ENCODE results near the gene SLC12A5. TPM values are rescaled to one million over a fixed set of nuclear protein-coding genes. Genes with fewer than 3 reads are reported as not detected.
A peak's percentile ranks its signal among the peaks of the same experiment; 100 is the strongest.

Gene SLC12A5
- total RNA-seq, 1 donor from 2014 or later: 10.4 TPM

GRCh38 chr20:46022411-46023147 lies 6.4 kb upstream of the SLC12A5 start:
- peaks cover 17% of the 10 kb centered on the region for H3K27me3 Mint-ChIP-seq (ENCODE audit: unreplicated experiment)
- TF ChIP-seq CTCF (IDR thresholded peaks at IDR 0.05; ENCODE audit: partially characterized antibody, unreplicated experiment): peak; percentile 75
- H3K27ac Mint-ChIP-seq (ENCODE audit: unreplicated experiment): no peak overlapping the region
- peaks cover 9% of the 10 kb centered on the region for H3K9me3 Mint-ChIP-seq (ENCODE audit: unreplicated experiment)
- peaks cover 19% of the 10 kb centered on the region for H3K4me1 Mint-ChIP-seq (ENCODE audit: low read depth, unreplicated experiment)
- peak overlapping the region; percentile 82 for H3K4me3 Mint-ChIP-seq (ENCODE audit: unreplicated experiment)
- peak; percentile 76 for DNase-seq
- H3K36me3 Mint-ChIP-seq (ENCODE audit: unreplicated experiment): no peaks in the 10 kb centered on the region

- no peak for DNase-seq
- H3K27ac Mint-ChIP-seq (ENCODE audit: unreplicated experiment): no peak overlapping the region
- peaks cover 19% of the 10 kb centered on the region for H3K27me3 Mint-ChIP-seq (ENCODE audit: unreplicated experiment)
- peaks cover 9% of the 10 kb centered on the region for H3K9me3 Mint-ChIP-seq (ENCODE audit: unreplicated experiment)
- peak; percentile 7 for TF ChIP-seq CTCF (IDR thresholded peaks at IDR 0.05; ENCODE audit: partially characterized antibody, unreplicated experiment)
- H3K36me3 Mint-ChIP-seq (ENCODE audit: unreplicated experiment): no peaks in the 10 kb centered on the region
- peaks cover 19% of the 10 kb centered on the region for H3K4me1 Mint-ChIP-seq (ENCODE audit: low read depth, unreplicated experiment)
- peak overlapping the region; percentile 77 for H3K4me3 Mint-ChIP-seq (ENCODE audit: unreplicated experiment)
Measured at GRCh38 chr20:46023148-46023484, 5.9 kb upstream of the SLC12A5 start.

GRCh38 chr20:46023999-46024398 lies 5.0 kb upstream of the SLC12A5 start:
- no peak overlapping the region for H3K27ac Mint-ChIP-seq (ENCODE audit: unreplicated experiment)
- no peaks in the 10 kb centered on the region for H3K36me3 Mint-ChIP-seq (ENCODE audit: unreplicated experiment)
- H3K4me1 Mint-ChIP-seq (ENCODE audit: low read depth, unreplicated experiment): peaks cover 21% of the 10 kb centered on the region
- no peak overlapping the region for H3K4me3 Mint-ChIP-seq (ENCODE audit: unreplicated experiment)
- peaks cover 21% of the 10 kb centered on the region for H3K27me3 Mint-ChIP-seq (ENCODE audit: unreplicated experiment)
- H3K9me3 Mint-ChIP-seq (ENCODE audit: unreplicated experiment): peaks cover 9% of the 10 kb centered on the region
- TF ChIP-seq CTCF (IDR thresholded peaks at IDR 0.05; ENCODE audit: partially characterized antibody, unreplicated experiment): no peak
- no peak for DNase-seq

GRCh38 chr20:46025376-46025783 lies 3.6 kb upstream of the SLC12A5 start:
- Mint-ChIP-seq H3K27me3 (ENCODE audit: unreplicated experiment) (peaks cover 24% of the 10 kb centered on the region), H3K9me3 (ENCODE audit: unreplicated experiment) (peaks cover 9% of the 10 kb centered on the region), H3K4me3 (ENCODE audit: unreplicated experiment) (no peak overlapping the region), H3K36me3 (ENCODE audit: unreplicated experiment) (no peaks in the 10 kb centered on the region), H3K27ac (ENCODE audit: unreplicated experiment) (no peak overlapping the region), H3K4me1 (ENCODE audit: low read depth, unreplicated experiment) (peaks cover 21% of the 10 kb centered on the region)
- DNase-seq: no peak
- TF ChIP-seq CTCF (IDR thresholded peaks at IDR 0.05; ENCODE audit: partially characterized antibody, unreplicated experiment): no peak

GRCh38 chr20:46027245-46027853 lies 1.7 kb upstream of the SLC12A5 start:
- Mint-ChIP-seq H3K4me3 (ENCODE audit: unreplicated experiment) (no peak overlapping the region), H3K27ac (ENCODE audit: unreplicated experiment) (no peak overlapping the region), H3K36me3 (ENCODE audit: unreplicated experiment) (no peaks in the 10 kb centered on the region), H3K9me3 (ENCODE audit: unreplicated experiment) (peaks cover 6% of the 10 kb centered on the region), H3K4me1 (ENCODE audit: low read depth, unreplicated experiment) (peaks cover 15% of the 10 kb centered on the region), H3K27me3 (ENCODE audit: unreplicated experiment) (peaks cover 24% of the 10 kb centered on the region)
- DNase-seq: no peak
- TF ChIP-seq CTCF (IDR thresholded peaks at IDR 0.05; ENCODE audit: partially characterized antibody, unreplicated experiment): no peak
